Left ventricle myocardium inferior (tissue), 1 donor: Measurements from ENCODE around the gene VSIG4. TPM values are rescaled to one million over a fixed set of nuclear protein-coding genes. Genes with fewer than 3 reads are reported as not detected.

Source experiments
- DNase-seq: peaks from one replicate; pipeline ENCODE4 v3.0.0-alpha.2; 2020
- H3K27ac ChIP-seq: fragments of 200-600 bp; replicated peaks from 2 replicates; pipeline ENCODE4 v1.8.0; 2021
- H3K27me3 ChIP-seq: fragments of 200-600 bp; 2 replicates; pipeline ENCODE4 v1.8.0; 2021; ENCODE audit warnings: low read depth
- H3K36me3 ChIP-seq: fragments of 200-600 bp; 2 replicates; pipeline ENCODE4 v1.8.0; 2021
- H3K4me1 ChIP-seq: fragments of 200-600 bp; 2 replicates; pipeline ENCODE4 v1.8.0; 2021
- H3K4me3 ChIP-seq: fragments of 200-600 bp; 2 replicates; pipeline ENCODE4 v1.8.0; 2021; ENCODE audit warnings: mild to moderate bottlenecking, moderate library complexity
- H3K9me3 ChIP-seq: fragments of 200-600 bp; replicated peaks from 2 replicates; pipeline ENCODE4 v1.8.0; 2021
- CTCF ChIP-seq: fragments of 200-600 bp; IDR thresholded peaks from 2 replicates; pipeline ENCODE4 v1.8.0; 2021; ENCODE audit warnings: antibody characterized with exemption, mild to moderate bottlenecking, borderline replicate concordance
- intact Hi-C: fragments of 100-400 bp; cut with micrococcal nuclease; formaldehyde crosslinking; loops from one replicate; pipeline ENCODE4 v1.11.0; 2022
- total RNA-seq: library from RNA; stranded (reverse); fragmentation: NEBNext Ultra II Directional; extraction: Animal tissue kit (Norgen Biotek cat#: 25700); gene quantifications from one replicate; pipeline ENCODE4 v1.2.1, GENCODE V29; 2021
- donor health status: DM: no; HTN: yes; CAD: no; lungs with severe emphysema.

The VSIG4 gene
- total RNA-seq, 1 donor from 2014 or later, result 41.7 TPM

DNA sequence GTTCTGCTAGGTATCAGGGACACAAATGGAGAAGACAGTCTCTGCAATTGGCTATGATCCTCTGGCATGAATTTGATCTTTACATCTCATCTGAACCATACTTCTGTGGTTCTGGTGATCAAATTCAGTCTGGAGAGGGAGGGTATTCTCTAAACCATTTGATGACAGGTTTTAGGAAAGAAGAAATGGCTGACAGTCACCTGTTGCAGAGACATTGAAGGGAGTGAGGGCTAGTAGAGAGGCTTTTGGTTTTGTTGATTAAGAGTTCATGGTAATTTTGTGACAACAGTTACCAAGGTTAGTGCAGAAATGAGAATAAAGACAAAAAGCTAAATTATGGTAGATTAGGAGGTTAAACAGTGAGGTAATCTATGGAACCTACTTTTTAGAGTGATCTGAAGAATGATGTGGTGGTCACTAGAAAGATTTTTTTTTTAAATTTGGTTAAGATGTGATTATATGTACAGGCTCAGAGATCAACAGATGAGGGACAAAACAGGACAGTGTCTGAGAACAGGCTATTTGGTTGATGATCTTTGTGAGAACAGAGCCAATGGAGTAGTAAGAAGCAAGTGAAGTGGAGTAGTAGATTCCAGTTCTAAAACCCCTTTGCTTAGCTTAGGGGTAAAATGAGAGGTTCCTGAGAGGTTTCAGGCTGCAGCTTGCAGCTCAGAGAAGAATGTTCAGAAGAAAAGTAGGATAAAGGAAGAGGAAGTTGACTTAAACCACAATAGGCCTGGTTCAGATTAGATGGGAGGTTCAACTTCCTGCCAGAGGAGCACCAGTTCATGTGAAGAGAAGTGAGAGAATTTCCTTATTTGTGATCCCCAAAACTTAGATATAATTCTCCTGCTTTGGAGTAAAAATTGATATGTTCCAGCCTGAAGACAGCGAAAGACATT, 34.7 kb downstream of the VSIG4 start:
- H3K4me1 ChIP-seq, result no peaks in the 10 kb centered on the region
- no peak for DNase-seq
- H3K27me3 ChIP-seq, result no peaks in the 10 kb centered on the region
- H3K4me3 ChIP-seq, result no peak overlapping the region
- no peaks in the 10 kb centered on the region for H3K36me3 ChIP-seq
- no peak for TF ChIP-seq CTCF
- intact Hi-C loops, result no loop called here
- no peaks in the 10 kb centered on the region for H3K9me3 ChIP-seq
- no peak overlapping the region for H3K27ac ChIP-seq

GRCh38 chrX:66002824-66003680, 36.8 kb downstream of the VSIG4 start:
- DNase-seq, result no peak
- H3K4me1 ChIP-seq, result no peaks in the 10 kb centered on the region
- H3K27ac ChIP-seq, result no peak overlapping the region
- H3K9me3 ChIP-seq, result no peaks in the 10 kb centered on the region
- H3K36me3 ChIP-seq, result no peaks in the 10 kb centered on the region
- H3K27me3 ChIP-seq, result no peaks in the 10 kb centered on the region
- intact Hi-C loops, result no loop called here
- TF ChIP-seq CTCF, result no peak
- H3K4me3 ChIP-seq, result no peak overlapping the region

DNA sequence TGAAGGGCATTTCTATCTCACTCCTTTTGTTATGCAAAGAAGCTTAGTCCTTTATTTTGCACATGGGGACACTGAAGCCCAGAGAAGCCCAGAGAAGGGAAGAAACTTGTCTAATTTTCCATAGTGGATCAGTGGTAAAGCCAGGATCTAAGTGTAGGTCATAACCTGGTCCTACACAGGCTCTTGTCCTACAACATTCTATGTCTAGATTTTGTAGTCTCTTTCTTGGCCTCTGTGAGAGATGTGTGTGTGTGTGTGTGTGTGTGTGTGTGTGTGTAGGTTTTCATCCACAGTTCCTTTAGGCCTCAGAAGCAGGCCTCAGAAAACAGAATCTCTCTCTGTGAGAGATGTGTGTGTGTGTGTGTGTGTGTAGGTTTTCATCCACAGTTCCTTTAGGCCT, 38.3 kb downstream of the VSIG4 start:
- no peaks in the 10 kb centered on the region for H3K27me3 ChIP-seq
- no peak for TF ChIP-seq CTCF
- DNase-seq, result no peak
- no peak overlapping the region for H3K27ac ChIP-seq
- H3K4me3 ChIP-seq, result no peak overlapping the region
- no peaks in the 10 kb centered on the region for H3K36me3 ChIP-seq
- no peaks in the 10 kb centered on the region for H3K9me3 ChIP-seq
- intact Hi-C loops, result no loop called here
- no peaks in the 10 kb centered on the region for H3K4me1 ChIP-seq

- Histone ChIP-seq H3K4me1 (no peaks in the 10 kb centered on the region), H3K27ac (no peak overlapping the region)
- DNase-seq, result no peak
Observed at GRCh38 chrX:66000628-66001272, 39.1 kb downstream of the VSIG4 start.

More at GRCh38 chrX:66000628-66001272, 39.1 kb downstream of the VSIG4 start:
- Histone ChIP-seq H3K9me3 (no peaks in the 10 kb centered on the region), H3K4me3 (no peak overlapping the region), H3K36me3 (no peaks in the 10 kb centered on the region), H3K27me3 (no peaks in the 10 kb centered on the region)
- no peak for TF ChIP-seq CTCF
- intact Hi-C loops, result no loop called here
